KBM-7 (cell line): ENCODE data around the gene CCDC183.
A peak's percentile ranks its signal among the peaks of the same experiment; 100 is the strongest.
"Not testable (repeated sequence)": the region's sequence is repeated elsewhere in the genome, so short reads cannot be mapped to it uniquely, and the experiment has no call there.

Experiments used
- DNase-seq: peaks from one replicate; pipeline ENCODE4 v3.0.0-alpha.2; 2015
- in situ Hi-C: fragments of 300-500 bp; cut with MboI; formaldehyde crosslinking; loops from 2 replicates; pipeline ENCODE4 v1.14.3; 2020; ENCODE audit warnings: low sequenced_read_pairs, low pct_unique_long_range_greater_than_20kb, mixed read lengths

The CCDC183 gene

GRCh38 chr9:136843801-136844740 is 47.9 kb downstream of the CCDC183 start:
- DNase-seq, result peak; percentile 49
- in situ Hi-C loops, result not testable (repeated sequence)

- no peak for DNase-seq
- in situ Hi-C loops, result no loop called here
Observed at GRCh38 chr9:136844761-136845464, 48.8 kb downstream of the CCDC183 start.

- in situ Hi-C loops, result no loop called here
- no peak for DNase-seq
Observed at GRCh38 chr9:136845465-136846260, 49.5 kb downstream of the CCDC183 start.

- in situ Hi-C loops, result no loop called here
- DNase-seq, result no peak
Observed at GRCh38 chr9:136846376-136847087, 50.4 kb downstream of the CCDC183 start.

GRCh38 chr9:136847088-136847825 is 51.1 kb downstream of the CCDC183 start:
- DNase-seq, result no peak

GRCh38 chr9:136847826-136848392 is 51.8 kb downstream of the CCDC183 start:
- no peak for DNase-seq
- in situ Hi-C loops, result no loop called here

More at GRCh38 chr9:136847088-136847825, 51.1 kb downstream of the CCDC183 start:
- in situ Hi-C loops, result no loop called here

- peak; percentile 42 for DNase-seq
- in situ Hi-C loops, result no loop called here
Observed at GRCh38 chr9:136848393-136849037, 52.4 kb downstream of the CCDC183 start.

GRCh38 chr9:136849038-136849959 is 53.2 kb downstream of the CCDC183 start, which contains the start of gene PHPT1:
Gene PHPT1, plus strand, starts transcription at chr9:136849409. Its CDS starts 22 bp downstream, at chr9:136849431.
- DNase-seq, result peak; percentile 98
- in situ Hi-C loops, result no loop called here

- in situ Hi-C loops, result no loop called here
- DNase-seq, result no peak
Observed at GRCh38 chr9:136849960-136850865, 54.1 kb downstream of the CCDC183 start.

- in situ Hi-C loops, result no loop called here
- no peak for DNase-seq
Observed at GRCh38 chr9:136850866-136851775, 55.0 kb downstream of the CCDC183 start.

GRCh38 chr9:136851941-136852663 is 56.0 kb downstream of the CCDC183 start, which contains the start of gene MAMDC4:
Gene MAMDC4, plus strand, starts transcription at chr9:136852346. Its CDS starts 71 bp downstream, at chr9:136852417.
- in situ Hi-C loops, result no loop called here
- no peak for DNase-seq

- in situ Hi-C loops, result no loop called here
Observed at GRCh38 chr9:136852664-136853595, 56.8 kb downstream of the CCDC183 start.

More at GRCh38 chr9:136852664-136853595, 56.8 kb downstream of the CCDC183 start:
- DNase-seq, result no peak
